HG03432 (cell line): ENCODE measurements around the gene GLCE.
"Not testable (repeated sequence)": the region's sequence is repeated elsewhere in the genome, so short reads cannot be mapped to it uniquely, and the experiment has no call there.

ENCODE experiments used
- ATAC-seq: cut with Tn5 transposase; IDR thresholded peaks from one replicate; pipeline ENCODE4 v1.9.1; 2021; ENCODE audit warnings: mild to moderate bottlenecking, moderate library complexity; ENCODE audit not compliant: unreplicated experiment

The GLCE gene

DNA sequence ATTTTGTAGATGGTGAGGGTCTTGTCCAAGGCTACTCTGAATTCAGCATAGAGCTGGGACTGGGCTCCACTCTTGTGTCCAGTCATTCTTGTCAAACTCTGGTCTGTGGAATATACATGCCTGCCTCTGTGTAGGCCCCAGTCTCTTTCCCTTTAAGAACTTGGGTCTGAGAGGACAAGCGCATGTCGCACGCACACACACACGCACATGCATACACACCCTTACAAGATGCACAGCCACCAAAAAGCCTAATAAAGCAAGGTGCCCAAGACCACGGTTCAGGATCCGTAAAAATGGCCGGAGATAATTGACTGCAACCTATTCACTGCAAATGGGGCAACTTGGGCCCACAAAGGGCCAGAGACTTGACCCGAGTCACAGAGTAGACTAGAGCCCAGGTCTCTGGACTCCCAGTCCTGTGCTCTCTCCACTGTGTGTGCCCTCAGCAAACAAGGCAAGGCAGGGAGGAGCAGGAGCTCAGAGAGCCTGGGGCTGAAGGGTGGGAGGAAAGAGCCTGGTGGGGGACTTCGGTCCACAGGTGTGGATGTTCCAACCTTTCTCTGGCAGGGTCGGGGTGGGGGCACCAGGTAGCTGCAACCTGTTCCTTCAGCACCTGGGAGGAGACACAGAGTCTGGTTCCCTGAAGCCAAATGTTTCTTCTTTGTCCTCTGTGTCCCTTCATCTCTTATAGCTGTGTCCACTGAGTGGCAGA lies 137.4 kb downstream of the GLCE start:
- no peak for ATAC-seq

DNA sequence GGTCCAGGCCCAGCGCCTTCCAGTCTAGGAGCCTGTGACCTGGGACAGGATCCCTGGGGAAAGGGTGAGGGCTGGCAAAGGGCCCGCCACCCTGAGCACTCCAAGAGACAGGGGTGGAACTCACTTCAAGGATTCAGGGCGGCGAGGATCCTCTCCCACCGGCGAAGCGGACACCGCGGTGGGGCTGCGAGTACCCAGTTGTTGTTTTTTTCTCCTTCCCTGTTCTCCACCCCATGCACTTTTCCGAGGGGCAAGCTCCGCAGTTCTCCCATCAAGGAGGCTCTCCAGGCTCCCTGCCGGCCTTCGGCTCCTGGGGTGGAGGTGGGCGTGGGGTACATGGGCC lies 137.9 kb downstream of the GLCE start:
- no peak for ATAC-seq

DNA sequence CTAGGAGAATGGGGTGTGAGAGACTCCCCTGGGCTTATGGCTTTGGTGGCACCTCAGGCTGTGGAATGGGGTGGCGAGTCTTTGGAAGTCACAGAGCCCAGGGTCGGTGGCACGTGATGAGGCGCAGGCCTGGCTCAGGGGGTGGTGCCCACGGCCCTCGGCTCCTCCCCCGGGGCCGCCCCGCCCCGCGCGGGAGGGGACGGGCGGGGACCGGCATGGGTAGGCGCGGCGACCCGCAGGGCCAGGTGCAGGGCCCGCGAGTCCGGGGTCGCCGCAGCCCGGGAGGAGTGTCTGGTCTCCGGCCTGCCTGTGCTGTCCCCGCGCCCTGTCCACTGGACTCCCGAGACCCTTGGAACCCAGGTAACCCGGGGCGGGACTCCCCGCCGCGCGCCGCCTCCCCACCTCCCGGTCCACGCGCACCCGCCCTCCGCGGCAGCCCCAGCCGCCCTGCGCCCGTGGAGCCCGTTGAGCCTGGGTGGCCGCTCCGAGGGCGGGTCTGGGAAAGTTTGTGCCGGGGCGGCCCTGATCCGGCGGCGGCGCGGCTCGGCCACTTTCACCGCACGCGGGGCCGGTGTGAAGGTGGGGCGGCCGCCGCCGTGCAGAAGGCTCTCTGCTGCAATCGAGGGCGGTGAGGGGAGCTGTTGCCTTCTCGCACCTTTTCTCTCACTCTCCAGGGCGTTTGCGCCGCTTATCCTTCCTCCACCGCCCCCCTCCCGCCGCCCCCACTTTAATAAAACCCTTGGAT lies 138.4 kb downstream of the GLCE start, which contains the start of gene PAQR5:
TSS of gene PAQR5 (plus strand) at position 216 of the 745 bp plus-strand sequence. CDS start 61,169 bp downstream, outside the sequence.
- no peak for ATAC-seq

DNA sequence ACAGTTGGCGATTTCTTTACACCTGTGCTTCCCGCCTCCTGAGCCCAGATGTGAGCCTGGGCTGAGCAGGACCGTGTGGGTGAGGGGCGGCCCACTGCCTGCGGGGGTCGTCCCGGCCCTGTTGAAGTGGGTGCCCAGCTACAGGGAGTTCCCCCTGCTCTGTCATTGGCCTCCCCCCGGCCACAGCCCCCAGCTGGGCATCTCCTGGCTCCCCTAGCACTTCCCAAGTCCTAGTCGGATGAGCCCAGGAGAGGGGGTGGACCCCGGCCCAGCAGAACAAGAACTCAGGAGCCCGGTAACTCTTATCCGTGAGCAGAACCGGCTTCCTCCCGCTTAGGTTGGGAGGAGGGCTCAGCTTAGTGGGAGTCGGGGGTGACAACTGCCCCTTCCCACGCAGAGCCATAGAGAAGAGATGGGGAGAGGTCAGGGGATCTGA lies 139.0 kb downstream of the GLCE start:
- no peak for ATAC-seq

DNA sequence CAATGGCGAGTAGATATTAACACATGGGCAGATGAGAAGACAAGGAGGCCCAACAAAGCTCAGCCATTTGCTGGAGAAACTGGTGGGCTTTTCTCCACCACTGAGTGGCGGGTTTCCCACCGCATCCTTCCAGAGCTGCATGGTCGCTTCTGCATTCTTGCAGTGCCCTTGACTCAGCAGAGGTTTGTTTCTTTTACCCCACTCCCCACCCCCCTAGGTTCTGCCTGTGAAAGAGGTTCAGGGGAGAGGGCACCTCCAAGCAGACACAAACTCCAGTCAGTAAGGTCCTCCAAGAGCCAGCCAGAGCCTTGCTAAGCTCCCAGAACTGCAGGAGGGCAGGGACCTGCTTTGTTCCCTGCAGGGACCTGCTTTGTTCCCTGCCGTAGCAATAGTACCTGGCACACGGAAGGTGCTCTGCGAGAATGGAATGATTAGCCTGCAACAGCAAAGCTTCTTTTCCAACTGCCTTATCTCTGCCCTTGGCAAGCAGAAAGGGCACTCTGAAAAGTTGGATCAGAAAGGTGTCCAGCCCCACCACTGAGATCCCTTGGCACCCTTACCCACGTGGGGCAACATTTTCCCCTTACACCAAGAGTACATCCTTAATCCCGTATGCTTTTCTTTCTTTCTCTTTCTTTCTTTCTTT lies 139.6 kb downstream of the GLCE start:
- ATAC-seq, result no peak

DNA sequence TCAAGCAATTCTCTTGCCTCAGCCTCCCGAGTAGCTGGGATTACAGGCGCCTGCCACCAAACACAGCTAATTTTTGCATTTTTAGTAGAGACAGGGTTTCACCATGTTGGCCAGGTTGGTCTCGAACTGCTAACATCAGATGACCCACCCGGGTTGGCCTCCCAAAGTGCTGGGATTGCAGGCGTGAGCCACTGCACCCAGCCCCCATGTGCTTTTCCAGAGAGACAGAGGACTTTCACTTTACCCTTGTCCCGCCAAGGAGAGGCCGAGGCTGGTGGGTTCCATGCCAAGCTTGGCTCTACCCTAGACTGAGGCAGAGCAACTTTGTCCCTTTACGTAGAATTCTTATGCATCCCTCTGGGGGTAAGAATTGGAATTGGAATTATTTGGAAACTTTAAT lies 140.7 kb downstream of the GLCE start:
- ATAC-seq, result not testable (repeated sequence)

DNA sequence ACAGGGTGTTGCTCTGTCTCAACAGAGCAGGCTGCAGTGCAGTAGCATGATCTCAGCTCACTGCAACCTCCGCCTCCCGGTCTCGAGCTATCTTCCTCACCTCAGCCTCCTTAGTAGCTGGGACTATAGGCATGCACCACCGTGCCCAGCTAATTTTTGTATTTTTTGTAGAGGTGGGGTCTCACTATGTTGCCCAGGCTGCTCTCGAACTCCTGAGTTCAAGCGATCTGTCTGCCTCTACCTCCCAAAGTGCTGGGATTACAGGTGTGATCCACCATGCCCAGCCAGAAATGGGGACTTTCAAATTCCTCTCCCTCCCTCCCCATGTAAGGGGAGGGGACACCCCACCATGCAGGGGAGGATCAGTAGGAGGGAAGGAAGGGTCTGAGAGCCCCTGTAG lies 141.7 kb downstream of the GLCE start:
- not testable (repeated sequence) for ATAC-seq

DNA sequence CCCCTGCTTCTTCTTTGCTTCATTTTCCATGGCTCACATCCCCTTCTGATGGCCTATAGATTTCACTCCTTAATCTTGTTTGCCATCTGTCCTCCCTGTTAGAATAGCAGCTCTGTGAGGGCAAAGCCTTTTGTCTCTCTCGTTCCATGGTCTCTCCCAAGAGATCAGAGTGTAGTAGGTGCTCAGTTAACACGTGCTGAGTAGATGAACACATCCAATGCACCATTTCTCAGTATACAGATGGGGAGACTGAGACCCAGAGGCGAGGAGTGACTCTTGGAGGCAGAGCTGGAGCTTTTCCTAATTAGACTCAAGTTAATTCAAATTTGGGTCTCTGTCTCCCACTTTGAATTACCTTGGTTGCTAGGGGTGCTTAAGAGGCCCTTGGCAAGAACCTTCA lies 142.5 kb downstream of the GLCE start:
- ATAC-seq, result no peak

DNA sequence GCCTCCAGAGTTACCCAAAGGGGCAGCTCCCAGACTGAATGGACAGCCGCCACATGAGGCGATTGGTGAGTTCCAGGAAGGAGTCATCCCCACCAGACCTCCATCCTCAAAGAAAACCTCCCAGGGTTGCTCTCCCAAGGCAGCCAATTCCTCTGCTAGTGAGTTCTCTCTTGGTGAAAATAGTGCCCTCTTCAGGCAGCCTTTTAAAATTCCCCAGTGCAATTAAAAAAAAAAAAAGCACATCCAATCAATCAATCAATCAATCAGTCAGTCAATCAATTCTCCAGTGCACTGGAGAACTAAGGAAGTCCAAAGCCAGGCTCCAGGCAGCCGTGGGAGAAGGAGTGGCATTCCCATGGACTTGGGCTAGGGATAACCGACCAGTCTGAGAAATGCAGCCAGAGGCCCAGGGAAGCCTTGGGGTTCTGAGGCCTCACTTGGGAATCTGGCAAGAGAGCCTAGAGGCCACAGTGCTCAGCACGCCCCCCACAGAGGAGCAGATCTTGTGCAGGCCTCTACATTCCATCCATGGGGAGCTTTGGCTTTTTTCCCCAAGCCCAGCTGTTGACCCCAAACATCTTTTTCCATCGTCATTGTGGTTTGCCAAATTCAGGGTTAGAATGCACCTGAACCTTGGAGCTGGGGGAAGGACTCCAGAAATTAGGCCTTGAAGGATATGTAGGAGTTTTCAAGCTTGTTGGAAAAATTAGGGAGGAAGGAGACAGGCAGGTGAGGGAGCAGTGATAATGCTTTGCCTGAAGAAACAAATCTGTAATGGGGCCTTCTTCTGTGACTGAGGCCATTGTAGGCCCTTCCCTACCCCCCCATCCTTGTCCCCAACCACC lies 143.1 kb downstream of the GLCE start:
- no peak for ATAC-seq

DNA sequence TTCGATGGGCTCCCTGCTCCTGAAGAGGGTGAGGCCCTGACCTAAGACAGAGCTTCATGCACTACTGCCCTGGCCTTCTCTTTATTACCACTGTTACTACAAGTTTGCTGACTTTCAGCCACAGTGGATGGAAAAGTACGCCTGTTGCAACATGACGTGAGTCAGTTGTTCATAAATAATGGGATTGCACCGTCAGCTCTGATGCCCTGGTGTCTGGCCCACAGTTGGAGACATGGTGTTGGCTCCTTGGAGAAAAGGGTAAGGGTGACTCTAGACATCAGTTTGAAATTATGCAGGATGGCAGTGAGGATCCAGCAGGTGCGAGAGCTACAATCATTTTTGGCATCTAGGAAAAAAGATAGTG lies 143.7 kb downstream of the GLCE start:
- no peak for ATAC-seq

DNA sequence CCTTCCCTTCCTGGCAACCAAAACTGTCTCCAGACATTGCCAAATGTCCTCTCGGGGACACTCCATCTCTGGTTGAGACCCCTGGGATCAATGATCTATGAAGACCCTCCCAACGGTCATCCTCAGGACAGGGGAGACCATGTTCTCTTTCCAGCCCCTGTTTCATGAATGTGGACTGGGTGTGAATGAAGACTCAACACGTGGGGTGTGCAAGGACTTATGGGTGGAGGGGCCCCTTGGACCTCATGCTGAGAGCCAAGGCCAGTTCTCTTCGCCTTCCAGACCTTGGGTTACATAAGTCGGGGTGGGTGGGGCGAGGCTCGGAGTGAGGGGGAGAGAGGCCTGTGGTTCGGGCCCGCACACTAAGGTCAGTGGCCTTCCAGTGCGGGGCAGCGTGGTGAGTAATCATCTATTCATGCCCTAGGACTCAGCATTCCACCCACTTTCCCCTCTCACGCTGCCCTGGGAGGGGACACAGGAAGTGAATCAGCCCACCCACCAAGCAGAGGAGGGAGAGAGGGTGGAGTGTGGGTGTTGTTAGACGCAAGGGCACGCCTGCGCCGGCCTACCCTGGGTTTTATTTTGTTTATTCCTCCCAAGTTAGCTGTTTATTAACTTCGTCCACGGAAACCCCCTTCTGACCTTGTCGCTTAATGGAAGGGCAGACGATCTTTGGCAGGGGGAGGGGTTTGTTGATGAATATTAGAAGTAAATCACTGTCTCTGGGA lies 144.9 kb downstream of the GLCE start:
- no peak for ATAC-seq

DNA sequence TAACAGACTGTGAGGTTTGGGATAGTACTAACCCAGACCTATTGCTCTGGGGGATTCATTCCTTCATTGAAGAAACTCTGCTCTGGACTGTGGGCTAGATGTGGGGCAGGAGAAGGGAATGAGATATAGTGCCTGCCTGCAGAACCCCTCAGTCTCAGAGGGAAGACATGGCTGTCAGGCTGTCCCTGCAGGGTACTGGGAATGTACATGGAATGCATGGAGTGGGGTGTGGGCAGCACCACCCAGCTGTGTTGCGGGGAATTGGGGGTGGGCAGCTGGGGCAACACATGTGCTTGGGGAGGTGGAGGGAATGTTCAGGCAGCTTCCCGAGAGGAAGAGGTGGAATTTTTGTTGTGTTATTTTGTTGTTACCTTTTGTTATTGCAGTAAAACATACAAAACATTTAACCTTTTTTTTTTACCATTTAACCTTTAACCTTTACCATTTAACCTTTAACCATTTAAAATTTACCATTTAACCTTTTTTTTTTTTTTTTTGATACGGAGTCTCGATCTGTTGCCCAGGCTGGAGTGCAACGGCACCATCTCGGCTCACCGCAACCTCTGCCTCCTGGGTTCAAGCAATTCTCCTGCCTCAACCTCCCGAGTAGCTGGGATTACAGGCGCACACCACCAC lies 145.6 kb downstream of the GLCE start:
- no peak for ATAC-seq

DNA sequence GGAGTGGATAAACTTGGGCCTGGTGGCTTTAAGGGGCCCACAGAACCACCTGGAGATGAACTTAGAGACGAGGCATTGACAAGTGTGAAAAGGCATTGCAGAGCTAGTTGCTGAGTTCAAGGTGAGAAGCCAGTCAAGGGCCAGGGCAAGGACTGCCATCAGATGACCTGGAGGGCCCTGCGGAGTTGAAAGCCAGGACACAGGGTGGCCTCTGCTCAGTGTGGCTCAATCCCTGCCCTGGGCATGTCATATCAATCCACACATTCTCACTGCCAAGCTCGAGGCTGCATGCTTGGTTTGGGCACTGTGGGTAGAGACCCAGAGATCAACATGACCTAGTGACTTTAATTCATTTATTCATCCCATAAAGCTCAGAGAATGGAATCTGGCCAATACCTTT lies 147.5 kb downstream of the GLCE start:
- no peak for ATAC-seq

DNA sequence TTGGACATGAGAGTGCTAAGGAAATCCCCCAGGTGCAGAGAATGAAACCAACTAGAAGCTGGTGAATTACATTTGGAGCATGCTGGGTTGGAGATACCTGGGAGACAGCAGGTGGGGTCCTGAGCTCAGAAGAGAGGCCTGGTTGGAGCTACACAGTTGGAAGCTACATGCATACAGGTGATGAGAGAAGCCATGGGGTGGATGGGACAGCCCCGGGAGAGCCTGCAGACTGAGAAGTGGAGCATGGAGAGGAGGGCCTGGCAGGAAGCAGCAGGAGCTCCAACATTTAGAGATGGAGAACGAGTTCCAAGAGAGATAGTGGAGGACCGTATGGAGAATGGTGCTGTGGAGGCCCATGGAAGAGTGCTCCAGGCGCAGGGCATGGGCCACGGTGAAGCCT lies 148.5 kb downstream of the GLCE start:
- no peak for ATAC-seq

DNA sequence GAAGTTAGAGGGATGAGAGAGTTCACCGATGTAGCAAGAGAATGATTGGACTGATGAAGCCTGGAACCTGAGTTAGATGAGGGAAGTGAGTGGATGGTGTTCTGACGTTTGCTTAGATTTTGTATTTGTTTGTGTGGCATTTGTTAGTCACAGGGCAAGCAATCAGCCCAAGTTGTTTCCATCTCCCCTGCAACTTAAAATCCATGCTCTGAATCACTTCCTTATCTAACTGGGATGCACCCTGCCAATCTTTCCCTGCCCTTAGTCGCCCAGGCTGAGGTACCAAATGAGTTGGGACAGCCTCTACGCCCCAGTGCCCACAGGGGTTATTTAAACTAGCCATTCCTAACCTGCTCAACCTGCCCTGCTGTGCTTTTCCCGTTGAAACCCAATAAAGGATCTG lies 150.9 kb downstream of the GLCE start:
- ATAC-seq, result no peak

DNA sequence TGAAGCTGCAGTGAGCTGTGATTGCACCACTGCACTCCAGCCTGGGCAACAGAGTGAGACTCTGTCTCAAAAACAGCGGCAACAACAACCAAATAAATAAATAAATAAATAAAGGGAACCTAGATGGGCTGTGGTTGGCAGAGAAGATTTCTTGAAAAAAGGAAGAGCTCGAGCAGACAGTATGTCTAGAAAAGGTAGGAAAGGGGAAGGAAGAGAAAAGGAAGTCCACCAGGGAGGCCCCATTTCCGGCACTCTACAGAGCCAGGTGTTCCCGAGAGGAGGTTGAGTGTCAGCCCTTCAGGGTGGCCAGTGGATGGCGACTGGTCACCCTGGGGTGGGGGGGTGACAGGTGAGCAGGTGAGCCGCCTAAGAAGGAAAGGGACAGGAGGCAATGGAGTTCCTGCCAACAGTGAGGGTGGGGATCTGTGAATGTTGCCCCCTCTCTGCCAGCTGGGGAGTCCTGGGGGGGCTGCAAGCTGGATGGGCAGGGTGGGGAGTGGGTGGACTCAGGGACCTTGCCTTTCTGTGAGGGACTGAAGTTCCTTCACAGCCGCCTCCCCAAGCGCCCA lies 153.1 kb downstream of the GLCE start:
- no peak for ATAC-seq

DNA sequence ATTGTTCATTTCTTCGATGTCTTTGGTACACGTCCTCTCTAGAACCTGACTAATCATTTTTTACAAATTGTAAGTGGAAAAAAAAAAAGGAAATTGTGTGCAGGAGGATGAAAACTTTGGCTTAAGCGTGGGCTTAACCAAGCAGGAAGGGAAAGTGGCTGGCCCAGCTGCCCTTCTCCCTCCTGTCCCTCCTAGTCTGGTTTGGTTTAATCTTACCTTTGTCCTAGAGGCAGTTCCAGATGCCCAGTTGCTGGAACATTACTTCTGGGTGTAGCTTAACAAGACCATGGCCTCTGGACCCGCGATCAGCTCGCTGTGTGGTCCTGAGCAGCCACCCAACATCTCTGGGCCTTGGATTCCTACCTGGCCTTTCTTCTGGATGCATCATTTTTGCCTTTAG lies 153.7 kb downstream of the GLCE start:
- no peak for ATAC-seq

DNA sequence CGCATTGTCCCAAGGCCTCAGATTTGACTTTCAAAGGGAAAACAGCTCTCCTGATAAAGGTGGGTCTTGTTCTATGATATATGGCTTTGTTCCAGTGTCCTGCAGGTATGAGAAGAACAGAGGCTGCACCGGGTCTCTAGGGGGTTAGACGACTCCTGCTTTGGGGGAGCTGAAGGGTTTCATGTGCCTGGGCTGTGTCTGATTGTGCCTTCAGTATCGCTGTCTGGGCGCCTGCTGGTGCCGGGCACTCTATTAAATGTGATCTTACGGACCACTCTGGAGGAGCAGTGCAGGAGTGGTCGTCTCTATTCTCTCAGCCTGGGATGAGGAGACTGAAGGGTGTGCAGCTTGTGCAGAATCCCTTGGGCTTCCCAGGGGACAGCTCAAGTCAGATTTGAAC lies 154.3 kb downstream of the GLCE start:
- no peak for ATAC-seq

DNA sequence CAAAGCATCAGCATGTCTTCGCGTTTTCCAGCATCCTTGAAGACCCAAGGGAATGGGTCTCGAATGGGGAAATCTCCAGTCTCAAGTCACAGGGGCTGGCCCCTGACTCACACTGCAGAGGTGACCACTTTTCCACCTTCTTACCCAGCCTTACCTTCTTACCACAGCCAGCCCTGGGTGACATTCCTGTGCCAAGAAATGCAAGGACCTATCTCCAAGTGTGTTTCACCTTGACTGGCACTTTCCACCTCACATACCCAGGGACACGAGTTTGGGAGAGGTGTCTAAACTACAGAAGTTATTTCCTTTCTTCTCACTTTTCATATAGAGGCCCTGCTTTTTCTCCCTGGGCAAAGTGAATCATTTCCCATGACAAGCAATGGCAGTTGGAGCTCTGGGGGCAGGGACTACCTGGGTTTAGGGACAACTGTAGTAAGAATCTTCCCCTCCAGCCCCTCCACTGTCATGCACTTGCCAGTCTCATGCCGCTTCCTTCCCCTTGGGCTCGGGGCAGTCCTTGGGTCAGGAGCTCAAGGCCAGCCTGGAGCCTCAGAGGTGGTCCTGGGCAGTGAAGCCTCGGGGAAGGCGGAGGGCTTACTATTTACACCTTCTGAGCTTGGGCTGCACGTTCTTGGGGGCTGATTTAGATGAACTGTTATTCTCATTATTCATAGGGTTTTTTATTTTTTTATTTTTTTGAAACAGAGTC lies 155.1 kb downstream of the GLCE start:
- ATAC-seq, result no peak
